HG03159 (cell line): ENCODE data around the gene SSBP2.
"Not testable (repeated sequence)": the region's sequence is repeated elsewhere in the genome, so short reads cannot be mapped to it uniquely, and the experiment has no call there.

Source experiments
- ATAC-seq: cut with Tn5 transposase; IDR thresholded peaks from one replicate; pipeline ENCODE4 v1.9.1; 2021; ENCODE audit warnings: mild to moderate bottlenecking, moderate library complexity; ENCODE audit not compliant: unreplicated experiment

SSBP2 gene

DNA sequence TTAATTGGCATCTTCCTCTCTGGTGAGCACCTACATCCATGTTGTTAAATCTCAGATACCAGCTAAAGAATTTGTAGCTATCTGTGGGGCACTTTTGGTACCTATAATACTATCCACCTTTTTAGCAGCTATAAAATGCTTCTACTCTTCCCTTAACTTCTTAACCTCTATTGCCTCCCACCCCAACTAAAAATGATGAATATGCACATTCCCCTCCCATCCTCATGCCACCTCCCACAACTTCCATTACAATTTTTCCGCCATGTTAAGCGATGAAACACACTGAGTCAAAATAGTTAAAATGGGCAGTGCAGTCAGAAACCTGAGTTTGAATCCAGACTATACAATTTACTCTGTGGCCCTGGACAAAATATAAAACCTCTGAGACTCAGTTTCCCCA, 10.1 kb downstream of the SSBP2 start:
- no peak for ATAC-seq

DNA sequence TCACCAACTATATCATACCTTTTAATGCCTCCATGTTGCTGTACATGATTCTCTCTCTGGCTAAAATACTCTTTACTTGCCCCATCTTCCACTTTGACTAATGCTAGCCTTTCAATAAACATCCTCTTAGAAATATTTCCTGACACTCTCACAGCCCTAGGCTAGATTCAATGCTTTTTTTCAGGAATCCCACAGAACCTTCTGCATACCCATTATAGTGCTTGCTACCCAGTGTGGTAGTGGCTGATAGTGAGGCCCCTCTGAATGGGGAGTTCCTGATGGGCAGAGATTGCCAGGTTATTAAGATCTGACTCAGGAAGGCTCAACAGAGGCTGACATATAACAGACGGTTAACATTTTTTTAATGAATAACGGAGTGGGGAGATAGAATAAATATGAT, 11.6 kb downstream of the SSBP2 start:
- no peak for ATAC-seq

DNA sequence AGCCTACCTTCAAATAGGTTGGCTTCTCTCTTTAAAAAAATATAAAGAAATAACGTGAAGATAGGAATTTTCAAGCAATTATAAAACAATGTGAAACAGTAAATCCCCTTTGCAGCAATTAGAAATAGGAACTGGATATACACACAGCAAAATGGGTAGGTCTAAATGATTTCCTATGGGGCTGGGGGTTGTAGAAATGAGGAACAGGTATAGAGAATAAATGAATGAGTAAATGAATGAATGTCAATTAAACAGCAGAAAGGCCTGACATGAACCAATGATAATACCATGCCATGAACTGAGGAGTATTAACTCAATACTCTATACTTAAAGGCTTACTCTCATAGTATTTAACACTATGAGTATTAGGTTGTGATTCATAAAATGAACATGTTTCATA, 21.6 kb downstream of the SSBP2 start:
- ATAC-seq, result no peak

DNA sequence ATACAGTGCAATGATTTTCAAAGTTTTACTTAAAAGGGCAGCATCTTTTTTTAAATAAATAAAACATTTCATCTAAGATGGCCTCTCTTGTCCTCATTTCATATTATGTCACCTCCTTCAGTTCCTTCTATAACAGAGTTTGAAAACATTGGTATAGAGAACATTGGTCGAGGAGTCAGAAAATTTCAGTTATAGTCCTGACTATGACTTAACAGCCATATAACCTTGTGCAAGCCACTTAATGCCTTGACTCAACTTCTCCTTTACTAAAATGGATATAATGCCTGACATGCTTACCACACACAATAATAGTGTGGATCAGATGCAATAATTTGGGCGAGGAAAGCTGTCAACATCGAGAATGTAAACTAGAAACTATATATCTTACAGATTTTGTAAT, 22.6 kb downstream of the SSBP2 start:
- no peak for ATAC-seq

DNA sequence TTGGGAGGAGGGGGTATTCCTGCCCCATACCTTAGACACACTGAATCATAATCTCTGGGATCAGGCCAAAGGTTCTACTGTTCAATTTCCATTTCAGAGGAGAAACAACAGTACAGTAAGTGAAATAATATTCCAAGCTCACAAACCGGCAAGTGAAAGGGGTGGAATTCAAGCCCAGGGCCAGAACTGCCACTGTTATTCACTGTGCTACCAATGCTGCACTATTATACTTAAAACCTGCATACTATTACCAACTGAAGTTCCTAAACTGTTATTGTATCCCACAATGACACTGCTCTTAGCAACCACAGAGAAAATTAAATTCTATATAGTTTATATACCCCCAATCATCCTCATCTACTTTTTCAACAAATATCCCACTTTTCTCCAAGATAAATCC, 24.6 kb downstream of the SSBP2 start:
- ATAC-seq, result no peak

DNA sequence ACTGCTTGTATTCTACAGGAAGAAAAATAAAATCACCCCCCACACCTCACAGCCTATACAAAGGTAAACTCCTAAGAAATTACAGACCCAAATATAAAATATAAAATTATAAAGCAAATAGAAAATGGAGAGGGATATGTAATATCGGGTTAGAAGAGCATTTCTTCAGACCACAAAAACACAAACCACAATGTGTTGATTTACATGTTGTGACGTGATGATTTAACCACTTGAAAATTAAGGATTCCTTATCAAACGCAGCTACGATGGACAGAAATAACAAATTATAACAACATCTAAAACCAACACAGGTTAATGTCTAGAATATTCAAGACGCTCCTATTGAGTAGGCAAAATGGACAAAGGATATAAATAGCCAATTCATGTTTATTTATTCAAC, 26.3 kb downstream of the SSBP2 start:
- no peak for ATAC-seq

DNA sequence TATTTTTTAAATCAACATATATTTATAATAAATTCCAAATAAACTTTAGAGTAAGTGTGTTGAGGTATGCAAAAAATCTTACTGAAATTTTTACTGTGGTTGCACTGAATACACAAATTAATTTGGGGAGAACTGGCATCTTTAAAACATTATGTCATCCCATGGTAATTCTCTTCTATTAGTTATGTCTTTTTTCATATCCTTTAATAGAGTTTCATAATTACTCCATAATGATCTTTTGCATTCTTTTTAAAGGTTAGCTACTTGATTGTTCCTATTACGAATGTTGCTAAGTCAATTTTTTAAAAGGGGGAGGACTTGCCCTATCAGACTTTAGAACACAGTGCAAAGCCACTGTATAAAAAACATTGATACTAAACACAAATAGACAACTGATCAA, 26.8 kb downstream of the SSBP2 start:
- ATAC-seq, result no peak

DNA sequence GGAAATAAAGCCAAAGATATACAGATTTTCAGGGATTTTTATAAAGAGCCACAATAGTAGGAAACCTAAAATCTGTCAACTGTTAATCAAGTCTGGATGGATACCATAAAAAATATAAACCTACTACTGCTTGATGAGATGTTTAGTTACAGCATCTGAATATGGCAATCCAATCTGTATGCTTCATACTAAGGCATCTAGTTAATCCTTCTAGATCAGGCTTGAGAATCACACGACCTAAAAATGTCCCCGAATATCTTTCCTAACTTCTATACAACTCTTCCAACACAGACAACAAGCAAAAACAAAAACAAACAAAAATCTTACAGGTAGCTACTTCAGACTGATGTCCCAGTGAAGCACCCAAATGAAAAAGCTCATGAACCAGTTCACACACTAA, 29.8 kb downstream of the SSBP2 start:
- no peak for ATAC-seq

DNA sequence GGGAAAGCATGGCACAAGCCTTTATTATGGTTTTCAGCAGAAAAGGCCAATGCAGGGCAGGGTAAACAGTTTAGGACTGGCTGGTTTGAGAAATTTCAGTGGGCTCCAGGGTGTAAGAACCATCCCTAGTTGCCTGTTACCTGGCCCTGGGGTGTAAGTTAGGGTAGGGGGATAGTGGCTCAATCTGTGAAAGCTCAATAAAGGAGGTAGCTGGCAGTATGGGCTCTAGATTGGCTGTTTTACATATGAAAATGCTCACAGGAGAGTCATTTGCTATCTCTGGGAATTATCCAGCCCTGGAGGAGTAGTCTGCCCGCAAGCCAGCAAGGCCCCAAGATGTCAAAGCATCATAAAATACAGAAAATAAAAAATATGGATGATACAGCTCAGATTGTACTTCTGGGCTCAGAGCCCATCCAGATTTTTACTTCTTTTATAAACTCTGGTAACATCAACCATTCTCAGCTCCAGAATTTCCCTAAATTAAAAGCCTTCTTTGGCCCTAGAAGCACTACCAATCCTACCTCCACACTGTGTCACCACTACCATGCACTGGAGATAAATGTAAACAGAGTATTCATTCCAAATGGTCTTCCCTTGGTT, 31.1 kb downstream of the SSBP2 start:
- no peak for ATAC-seq

DNA sequence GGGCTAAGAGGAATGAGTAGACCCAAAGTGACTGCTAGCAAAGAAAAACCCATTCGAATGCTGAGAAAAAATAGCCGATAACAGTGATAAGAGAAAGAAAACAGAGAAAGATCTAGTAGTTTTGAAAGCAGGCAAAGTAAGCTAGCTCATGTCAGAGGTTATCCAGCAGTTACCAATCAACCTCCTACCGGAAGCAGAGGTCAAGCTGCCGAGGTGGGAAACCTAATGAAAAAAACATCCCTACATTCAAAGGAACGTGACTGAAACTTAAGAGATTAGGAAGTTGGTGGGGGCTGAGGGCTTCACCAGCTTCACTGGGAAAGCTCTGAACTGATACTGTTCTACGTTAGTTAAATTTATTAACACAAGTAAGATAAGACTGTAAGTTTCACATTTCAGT, 32.6 kb downstream of the SSBP2 start:
- ATAC-seq, result no peak

DNA sequence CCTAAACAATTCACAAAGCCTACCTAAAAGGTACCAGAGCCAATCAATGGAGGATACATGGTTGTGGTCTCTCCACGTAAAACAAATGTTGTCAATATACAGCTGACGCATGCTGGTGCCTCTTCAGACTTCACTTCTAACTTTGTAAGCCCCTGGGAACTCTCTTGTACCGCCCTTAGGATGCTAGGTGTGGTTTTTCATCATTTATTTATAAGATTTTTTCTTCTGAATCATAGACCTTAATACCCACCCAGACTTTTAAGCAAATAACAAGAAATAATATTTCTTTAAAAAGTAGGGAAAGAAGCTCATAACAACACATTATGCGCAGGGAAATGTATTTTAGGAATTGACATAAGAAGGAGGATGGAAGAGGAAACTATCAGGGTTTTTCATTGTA, 33.0 kb downstream of the SSBP2 start:
- no peak for ATAC-seq

DNA sequence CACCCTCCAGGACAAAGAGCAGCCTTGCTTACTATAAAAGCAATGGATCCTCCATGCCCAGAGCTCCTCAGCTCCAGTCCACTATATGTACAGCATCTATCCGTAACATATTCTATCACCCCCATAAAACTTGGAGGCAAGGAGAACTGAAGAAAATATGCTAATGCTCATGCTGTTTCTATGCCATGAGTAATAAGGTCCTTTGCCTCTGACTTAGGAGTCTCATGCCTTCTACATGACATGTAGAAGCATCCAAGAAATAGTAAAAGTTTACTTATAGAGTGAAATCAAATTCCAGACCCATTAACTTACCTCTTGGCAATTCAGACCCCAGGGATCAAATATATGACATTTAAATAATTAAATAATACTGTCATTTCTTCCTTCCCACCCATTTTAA, 33.7 kb downstream of the SSBP2 start:
- ATAC-seq, result no peak

DNA sequence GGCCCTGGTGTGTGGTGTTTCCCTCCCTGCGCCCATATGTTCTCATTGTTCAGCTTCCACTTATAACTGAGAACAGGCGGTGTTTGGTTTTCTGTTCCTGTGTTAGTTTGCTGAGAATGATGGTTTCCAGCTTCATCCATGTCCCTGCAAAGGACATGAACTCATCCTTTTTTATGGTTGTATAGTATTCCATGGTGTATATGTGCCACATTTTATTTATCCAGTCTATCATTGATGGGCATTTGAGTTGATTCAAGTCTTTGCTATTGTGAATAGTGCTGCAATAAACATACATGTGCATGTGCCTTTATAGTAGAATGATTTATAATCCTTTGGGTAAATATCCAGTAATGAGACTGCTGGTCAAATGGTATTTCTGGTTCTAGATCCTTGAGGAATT, 36.8 kb downstream of the SSBP2 start:
- ATAC-seq, result not testable (repeated sequence)

DNA sequence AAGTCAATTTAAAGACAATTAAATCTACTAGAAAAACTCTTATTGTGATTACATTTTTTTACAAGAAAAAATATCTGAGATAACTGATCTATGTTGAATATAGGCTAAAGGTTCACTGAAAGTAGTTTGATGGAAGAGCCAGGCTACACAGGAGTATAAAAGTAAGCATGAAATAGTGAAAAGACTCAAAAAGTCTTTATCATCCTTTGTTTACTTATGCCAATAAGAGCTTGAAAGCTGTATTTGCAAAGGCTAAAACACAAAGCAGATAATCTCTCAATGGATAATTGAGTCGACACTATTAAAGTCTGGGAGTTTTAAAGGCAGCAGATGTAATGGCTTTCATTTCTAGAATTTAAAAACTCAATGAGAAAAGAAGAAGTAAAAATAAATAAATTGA, 42.0 kb downstream of the SSBP2 start:
- ATAC-seq, result no peak

DNA sequence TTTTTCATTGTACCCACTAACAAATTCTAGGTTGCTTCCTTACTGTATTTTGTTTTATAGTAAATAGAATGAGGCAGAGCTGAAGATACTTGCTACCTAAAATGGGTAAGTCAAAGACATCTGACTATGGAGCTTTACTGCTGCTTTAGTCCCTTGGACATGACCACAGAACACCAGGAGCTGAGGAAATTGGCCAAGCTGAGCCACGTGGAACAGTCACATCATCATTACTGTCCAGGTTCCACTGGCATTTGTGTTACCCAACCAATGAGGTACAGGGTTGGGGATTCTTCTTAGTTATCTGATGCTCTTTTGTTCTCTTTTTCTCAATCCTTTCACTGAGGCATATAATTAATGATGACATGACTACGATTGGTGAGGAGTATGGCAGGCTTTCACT, 47.1 kb downstream of the SSBP2 start:
- ATAC-seq, result no peak

DNA sequence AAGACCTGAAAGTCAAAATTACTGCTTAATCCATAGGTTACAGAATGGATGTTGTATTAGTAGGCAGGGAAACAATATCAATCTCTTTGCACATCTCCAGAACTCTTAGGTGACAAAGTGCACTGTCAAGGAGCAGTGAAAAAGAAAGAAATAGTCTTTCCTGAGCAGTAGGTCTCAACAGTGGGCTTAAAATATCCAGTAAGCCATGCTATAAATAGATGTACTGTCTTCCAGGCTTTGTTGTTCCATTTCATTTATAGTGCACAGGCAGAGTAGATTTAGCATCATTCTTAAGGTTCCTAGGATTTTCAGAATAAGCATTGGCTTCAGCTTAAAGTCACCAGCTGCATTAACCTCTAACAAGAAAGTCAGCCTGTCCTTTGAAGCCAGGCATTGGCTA, 50.7 kb downstream of the SSBP2 start:
- no peak for ATAC-seq

DNA sequence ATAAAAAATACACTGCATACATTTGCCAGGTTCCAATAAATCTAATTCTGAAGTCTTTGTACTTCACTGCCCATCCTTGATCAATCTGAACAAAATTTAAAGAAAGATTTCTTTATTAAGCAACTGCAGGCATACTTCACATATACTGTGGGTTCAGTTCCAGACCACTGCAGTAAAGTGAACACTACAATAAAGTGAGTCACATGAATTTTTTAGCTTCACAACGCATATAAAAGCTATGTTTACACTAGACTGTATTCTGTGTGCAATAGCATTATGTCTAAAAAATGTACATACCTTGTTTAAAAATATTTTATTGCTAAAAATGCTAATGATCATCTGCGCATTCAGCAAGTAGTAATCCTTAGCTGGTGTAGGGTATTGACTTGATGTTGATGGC, 52.1 kb downstream of the SSBP2 start:
- ATAC-seq, result no peak

DNA sequence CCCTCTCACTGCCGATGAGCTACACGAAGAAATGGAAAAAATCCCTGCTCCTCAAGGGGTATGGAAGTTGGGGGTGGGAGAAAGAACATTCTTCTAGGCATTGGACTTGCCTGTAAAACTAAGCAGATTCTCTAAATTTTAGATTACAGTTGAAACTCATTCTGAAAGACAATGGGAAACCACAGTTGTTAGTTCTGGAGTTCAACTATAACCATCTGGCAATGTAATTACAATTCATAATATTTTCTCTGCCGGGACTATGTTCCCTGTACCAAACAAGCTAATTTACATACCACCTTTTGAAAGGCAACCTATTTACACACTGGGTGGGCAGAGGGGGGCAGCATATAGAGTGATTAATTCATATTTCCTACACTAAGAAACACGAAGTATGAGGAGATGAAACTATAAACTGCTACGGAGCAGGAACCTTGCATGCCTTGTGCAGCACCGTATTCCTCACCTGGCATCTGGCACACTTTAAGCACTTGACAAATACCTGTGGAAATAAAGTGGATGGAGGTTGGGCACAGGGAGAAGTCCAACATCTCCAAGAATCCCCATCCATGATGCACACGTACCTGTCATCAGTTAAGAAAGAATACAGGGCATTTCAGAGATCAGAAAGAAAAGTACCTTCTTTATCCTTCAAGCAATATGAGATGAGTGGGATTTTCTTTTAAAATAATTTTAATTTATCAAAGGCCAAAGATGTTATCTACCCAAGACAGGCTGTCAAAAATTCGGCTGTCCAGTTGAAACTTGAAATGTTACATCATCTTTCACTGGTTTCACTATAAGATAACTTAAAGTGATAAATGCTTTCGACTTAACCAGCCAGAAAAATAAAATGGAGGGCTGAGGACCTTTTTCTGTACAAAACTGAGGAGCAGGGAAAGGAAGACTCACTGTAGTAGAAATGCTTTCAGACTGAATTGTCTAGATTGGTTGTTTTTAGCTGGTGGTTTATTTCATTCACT, 54.2 kb downstream of the SSBP2 start:
- no peak for ATAC-seq

DNA sequence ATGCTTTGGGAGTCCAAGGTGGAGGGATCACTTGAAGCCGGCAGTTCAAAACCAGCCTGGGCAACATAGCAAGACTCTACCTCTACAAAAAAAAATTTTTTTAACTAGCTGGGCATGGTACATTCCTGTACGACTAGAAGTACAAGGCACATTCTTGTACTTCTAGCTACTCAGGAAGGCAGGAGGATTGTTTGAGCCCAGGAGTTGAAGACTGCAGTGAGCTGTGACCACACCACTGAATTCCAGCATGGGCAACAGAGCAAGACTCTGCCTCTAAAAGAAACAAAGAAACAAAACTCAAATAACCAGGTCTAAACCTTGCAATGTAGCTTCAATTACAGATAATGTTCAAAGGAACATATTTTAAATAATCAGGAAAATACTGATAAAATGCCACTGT, 56.2 kb downstream of the SSBP2 start:
- no peak for ATAC-seq

DNA sequence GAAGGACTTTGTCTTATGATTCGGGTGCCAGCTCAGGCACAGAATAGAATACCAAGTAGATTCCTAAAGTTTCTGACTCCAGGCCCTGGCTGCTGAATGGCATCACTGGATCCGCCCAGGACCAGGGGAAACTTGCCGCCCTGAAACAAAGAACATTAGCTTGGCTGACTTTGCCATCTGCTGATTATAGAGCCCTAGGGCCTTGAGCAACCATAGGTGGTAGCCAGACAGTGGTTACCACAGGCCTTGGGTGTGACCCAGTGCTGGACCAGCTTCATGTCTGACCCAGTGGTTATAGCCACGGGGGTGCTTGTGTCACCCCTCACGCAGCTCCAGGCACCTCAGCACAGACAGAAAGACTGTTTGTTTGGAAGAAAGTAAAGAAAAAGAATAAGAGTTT, 62.7 kb downstream of the SSBP2 start:
- no peak for ATAC-seq

DNA sequence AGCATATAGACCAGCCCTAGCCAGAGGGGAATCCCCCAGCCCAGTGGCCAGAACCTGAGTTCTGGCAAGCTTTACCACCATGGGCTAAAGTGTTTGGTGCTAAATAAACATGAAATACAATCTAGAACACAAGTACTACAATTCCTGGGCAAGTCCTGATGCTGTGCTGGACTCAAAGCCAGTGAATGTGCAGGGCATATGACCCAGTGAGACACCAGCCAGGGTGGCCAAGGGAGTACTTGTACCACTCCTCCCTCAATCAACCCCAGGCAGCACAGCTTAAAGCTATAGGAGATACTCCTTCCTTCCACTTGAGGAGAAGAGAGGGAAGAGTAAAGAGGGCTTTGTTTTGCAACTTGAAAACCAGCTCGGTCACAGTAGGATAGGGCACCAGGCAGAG, 63.6 kb downstream of the SSBP2 start:
- no peak for ATAC-seq

DNA sequence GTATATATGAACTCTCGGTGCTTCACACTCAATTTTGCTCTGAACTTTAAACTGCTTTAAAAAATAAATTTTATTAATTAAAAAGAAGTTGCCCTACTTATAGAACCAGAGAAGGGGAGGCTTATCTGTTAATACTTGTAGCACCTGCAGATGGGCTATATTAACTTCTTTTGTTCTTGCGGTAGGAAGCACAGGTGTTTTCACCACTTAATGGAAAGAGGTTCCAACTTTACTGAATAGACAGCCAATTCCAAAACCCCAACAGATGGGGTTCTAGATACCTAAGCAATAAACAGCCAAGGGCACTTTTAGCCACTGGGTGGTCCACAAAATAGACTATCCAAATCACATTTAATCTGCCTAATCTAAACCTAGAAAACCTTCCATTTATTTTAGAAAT, 65.4 kb downstream of the SSBP2 start:
- ATAC-seq, result no peak

DNA sequence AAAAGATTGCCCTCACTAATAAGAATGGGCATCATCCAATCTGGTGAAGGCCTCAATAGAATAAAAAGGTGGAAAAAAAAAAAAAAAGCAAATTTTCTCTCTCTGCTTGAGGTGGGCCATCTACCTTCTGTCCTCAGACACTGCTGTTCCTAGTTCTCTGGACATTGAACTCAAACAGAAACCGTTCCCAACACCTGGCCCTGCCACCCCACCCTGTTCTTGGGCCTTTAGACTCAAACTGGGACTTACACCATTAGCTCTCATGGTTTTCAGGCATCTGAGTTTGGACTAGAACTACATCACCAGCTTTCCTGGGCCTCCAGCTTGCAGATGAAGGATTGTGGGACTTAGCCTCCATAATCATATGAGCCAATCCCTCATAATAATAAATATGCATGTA, 71.0 kb downstream of the SSBP2 start:
- no peak for ATAC-seq
